ENCODE measurements around the gene PLGRKT. TPM values are rescaled to one million over a fixed set of nuclear protein-coding genes. Genes with fewer than 3 reads are reported as not detected.
A peak's percentile ranks its signal among the peaks of the same experiment; 100 is the strongest.

Gene PLGRKT
- polyA plus RNA-seq, 3 donors: 4.6 to 19.7 (median 14.8) TPM

DNA sequence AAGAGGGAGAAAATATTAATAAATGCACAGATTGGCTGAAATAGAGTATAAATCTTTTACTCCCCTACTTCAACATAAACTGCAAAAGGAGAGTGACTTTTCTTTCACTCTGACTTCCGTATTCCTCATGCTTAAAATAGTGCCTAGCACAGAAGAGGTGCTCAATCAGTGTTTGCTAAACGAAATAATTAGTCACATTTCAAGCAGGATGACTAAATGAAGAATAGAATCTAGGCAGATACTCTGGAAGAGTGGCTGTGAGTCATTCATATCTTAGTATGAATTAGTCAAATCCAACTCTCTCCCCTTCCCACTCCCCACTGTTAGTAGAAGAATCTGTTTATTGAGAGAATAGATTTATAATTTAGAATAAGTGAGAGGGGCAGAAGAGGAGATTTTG is 17.5 kb upstream of the PLGRKT start:
- Histone ChIP-seq H3K9me3 (replicated peaks in 1 of 2; ENCODE audit: control insufficient read depth in 1 of 2, insufficient read depth in 1 of 2, low read length in 2 of 2) (no peaks in the 10 kb centered on the region), H3K4me3 (replicated peaks in 1 of 3; ENCODE audit: low read depth in 2 of 3, low read length in 3 of 3) (no peak overlapping the region), H3K9ac (ENCODE audit: insufficient read depth, low read length, poor library complexity, severe bottlenecking) (no peak overlapping the region), H3K79me2 (ENCODE audit: insufficient read depth, low read length) (no peaks in the 10 kb centered on the region), H3K27me3 (ENCODE audit: control insufficient read depth in 2 of 2, insufficient read depth in 2 of 2, low read length in 2 of 2) (no peaks in the 10 kb centered on the region), H3K4me1 (ENCODE audit: control insufficient read depth in 1 of 2, insufficient read depth in 2 of 2, low read length in 2 of 2) (peaks cover 36 to 41% of the 10 kb centered on the region in 2 donors), H2AFZ (ENCODE audit: insufficient read depth, low read depth, low read length, poor library complexity, severe bottlenecking) (no peak overlapping the region), H3K4me2 (replicated peaks; ENCODE audit: extremely low read depth, low read length, poor library complexity, severe bottlenecking) (no peak overlapping the region), H4K20me1 (ENCODE audit: insufficient read depth, low read length) (no peaks in the 10 kb centered on the region), H3K27ac (ENCODE audit: low read depth in 1 of 2, low read length in 2 of 2) (no peak overlapping the region), H3K36me3 (replicated peaks in 1 of 2; ENCODE audit: control insufficient read depth in 1 of 2, insufficient read depth in 2 of 2, low read length in 2 of 2) (no peaks in the 10 kb centered on the region)
- H3K4me1 Mint-ChIP-seq: peaks cover 41% of the 10 kb centered on the region
- H3K27ac Mint-ChIP-seq: peak overlapping the region in 3 of 7 donors; percentile 44 to 70 (median 55)
- peaks cover 0 to 2% (median 2%) of the 10 kb centered on the region in 3 donors for H3K27me3 Mint-ChIP-seq (ENCODE audit: low read depth in 3 of 3)
- TF ChIP-seq, protein P1, sequence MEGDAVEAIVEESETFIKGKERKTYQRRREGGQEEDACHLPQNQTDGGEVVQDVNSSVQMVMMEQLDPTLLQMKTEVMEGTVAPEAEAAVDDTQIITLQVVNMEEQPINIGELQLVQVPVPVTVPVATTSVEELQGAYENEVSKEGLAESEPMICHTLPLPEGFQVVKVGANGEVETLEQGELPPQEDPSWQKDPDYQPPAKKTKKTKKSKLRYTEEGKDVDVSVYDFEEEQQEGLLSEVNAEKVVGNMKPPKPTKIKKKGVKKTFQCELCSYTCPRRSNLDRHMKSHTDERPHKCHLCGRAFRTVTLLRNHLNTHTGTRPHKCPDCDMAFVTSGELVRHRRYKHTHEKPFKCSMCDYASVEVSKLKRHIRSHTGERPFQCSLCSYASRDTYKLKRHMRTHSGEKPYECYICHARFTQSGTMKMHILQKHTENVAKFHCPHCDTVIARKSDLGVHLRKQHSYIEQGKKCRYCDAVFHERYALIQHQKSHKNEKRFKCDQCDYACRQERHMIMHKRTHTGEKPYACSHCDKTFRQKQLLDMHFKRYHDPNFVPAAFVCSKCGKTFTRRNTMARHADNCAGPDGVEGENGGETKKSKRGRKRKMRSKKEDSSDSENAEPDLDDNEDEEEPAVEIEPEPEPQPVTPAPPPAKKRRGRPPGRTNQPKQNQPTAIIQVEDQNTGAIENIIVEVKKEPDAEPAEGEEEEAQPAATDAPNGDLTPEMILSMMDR (IDR thresholded peaks at IDR 0.05): no peak
- peaks cover 0 to 1% (median 0%) of the 10 kb centered on the region in 7 donors for H3K9me3 Mint-ChIP-seq
- H3K36me3 Mint-ChIP-seq: peaks cover 0 to 9% of the 10 kb centered on the region in 2 donors
- intact Hi-C loops (cut with micrococcal nuclease): loop anchor here (5.0 to 10.0 kb wide), 5 partner anchors 37 to 470 kb away; partner anchors contain the start of genes PDCD1LG2 (in 2 of the 2) and JAK2 (in 1 of the 2)
- DNase-seq: peak in 2 of 3 donors; percentile 26 to 74
- no peak overlapping the region for H3K4me3 Mint-ChIP-seq
- no CpG with 5 or more reads among the region's 2 CpGs for WGBS (ENCODE audit: insufficient coverage)

DNA sequence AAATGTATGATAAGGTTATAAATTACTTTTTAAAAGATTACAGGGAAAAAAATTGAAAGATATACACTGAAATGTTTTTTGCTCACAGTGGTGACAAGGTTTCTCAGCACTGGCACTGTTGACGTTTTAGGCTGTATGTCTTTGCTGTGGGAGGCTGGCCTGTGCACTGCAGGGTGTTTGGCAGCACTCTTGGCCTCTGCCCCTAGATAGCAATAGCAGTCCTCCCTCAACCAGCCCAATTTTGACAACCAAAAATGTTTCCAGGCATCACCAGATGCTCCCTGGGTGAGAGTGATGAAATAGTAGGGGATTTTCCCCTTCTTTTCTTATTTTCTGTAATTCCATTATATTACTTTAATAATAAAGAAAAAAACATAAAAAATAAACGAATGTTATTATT is 15.9 kb upstream of the PLGRKT start:
- no peak overlapping the region for H3K4me2 ChIP-seq (replicated peaks; ENCODE audit: extremely low read depth, low read length, poor library complexity, severe bottlenecking)
- H2AFZ ChIP-seq (ENCODE audit: insufficient read depth, low read depth, low read length, poor library complexity, severe bottlenecking): no peak overlapping the region
- no peaks in the 10 kb centered on the region for H3K36me3 ChIP-seq (replicated peaks in 1 of 2; ENCODE audit: control insufficient read depth in 1 of 2, insufficient read depth in 2 of 2, low read length in 2 of 2)
- no peaks in the 10 kb centered on the region for H3K9me3 ChIP-seq (replicated peaks in 1 of 2; ENCODE audit: control insufficient read depth in 1 of 2, insufficient read depth in 1 of 2, low read length in 2 of 2)
- Mint-ChIP-seq H3K9me3 (peaks cover 0 to 1% (median 0%) of the 10 kb centered on the region in 7 donors), H3K4me1 (peaks cover 32% of the 10 kb centered on the region), H3K27ac (no peak overlapping the region), H3K27me3 (ENCODE audit: low read depth in 3 of 3) (peaks cover 0 to 2% (median 2%) of the 10 kb centered on the region in 3 donors), H3K4me3 (no peak overlapping the region), H3K36me3 (peaks cover 0 to 9% of the 10 kb centered on the region in 2 donors)
- DNase-seq: no peak
- no peak overlapping the region for H3K27ac ChIP-seq (ENCODE audit: low read depth in 1 of 2, low read length in 2 of 2)
- no CpG with 5 or more reads among the region's 2 CpGs for WGBS (ENCODE audit: insufficient coverage)
- peaks cover 32 to 38% of the 10 kb centered on the region in 2 donors for H3K4me1 ChIP-seq (ENCODE audit: control insufficient read depth in 1 of 2, insufficient read depth in 2 of 2, low read length in 2 of 2)
- H3K79me2 ChIP-seq (ENCODE audit: insufficient read depth, low read length): no peaks in the 10 kb centered on the region
- H3K9ac ChIP-seq (ENCODE audit: insufficient read depth, low read length, poor library complexity, severe bottlenecking): no peak overlapping the region
- H3K4me3 ChIP-seq (replicated peaks in 1 of 3; ENCODE audit: low read depth in 2 of 3, low read length in 3 of 3): no peak overlapping the region
- no peaks in the 10 kb centered on the region for H3K27me3 ChIP-seq (ENCODE audit: control insufficient read depth in 2 of 2, insufficient read depth in 2 of 2, low read length in 2 of 2)
- intact Hi-C loops (cut with micrococcal nuclease): loop anchor here (10.0 kb wide), 4 partner anchors 61 to 469 kb away; partner anchors contain the start of genes PDCD1LG2 (in 2 of the 2) and JAK2 (in 1 of the 2)
- H4K20me1 ChIP-seq (ENCODE audit: insufficient read depth, low read length): no peaks in the 10 kb centered on the region
- TF ChIP-seq, protein P1 (IDR thresholded peaks at IDR 0.05): no peak
